ENCODE measurements around the gene OAS3. TPM values are rescaled to one million over a fixed set of nuclear protein-coding genes. Genes with fewer than 3 reads are reported as not detected.

The OAS3 gene
- total RNA-seq, 1 experiment from 2014 or later = 159 TPM

DNA sequence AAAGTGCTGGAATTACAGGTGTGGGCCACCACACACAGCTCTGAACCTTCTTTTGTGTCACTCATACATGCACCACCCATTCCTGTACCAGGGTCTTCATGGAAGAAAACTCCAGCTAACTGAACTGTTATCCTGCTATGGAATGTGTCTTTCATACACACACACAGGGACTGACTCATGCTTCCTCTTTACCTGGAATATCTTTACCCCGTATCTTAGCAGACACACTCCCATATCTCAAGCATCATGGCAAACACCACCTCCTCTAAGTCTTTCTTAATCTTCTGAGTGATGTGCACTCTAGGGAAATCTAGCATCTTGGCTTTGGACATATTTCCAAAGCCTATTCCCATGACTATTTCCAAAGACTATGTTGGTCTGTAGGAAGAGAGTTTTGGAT lies 83.2 kb downstream of the OAS3 start:
- no peaks in the 10 kb centered on the region for H3K36me3 Mint-ChIP-seq (ENCODE audit: insufficient read depth, unreplicated experiment)
- DNase-seq = no peak
- H3K27ac Mint-ChIP-seq (ENCODE audit: unreplicated experiment) = no peak overlapping the region
- H3K27me3 Mint-ChIP-seq (ENCODE audit: unreplicated experiment) = peaks cover 79% of the 10 kb centered on the region
- no peak overlapping the region for H3K4me3 Mint-ChIP-seq (ENCODE audit: low read depth, unreplicated experiment)
- BruUV-seq (replicated peaks) = no TSS peak
- TF ChIP-seq, protein P1, sequence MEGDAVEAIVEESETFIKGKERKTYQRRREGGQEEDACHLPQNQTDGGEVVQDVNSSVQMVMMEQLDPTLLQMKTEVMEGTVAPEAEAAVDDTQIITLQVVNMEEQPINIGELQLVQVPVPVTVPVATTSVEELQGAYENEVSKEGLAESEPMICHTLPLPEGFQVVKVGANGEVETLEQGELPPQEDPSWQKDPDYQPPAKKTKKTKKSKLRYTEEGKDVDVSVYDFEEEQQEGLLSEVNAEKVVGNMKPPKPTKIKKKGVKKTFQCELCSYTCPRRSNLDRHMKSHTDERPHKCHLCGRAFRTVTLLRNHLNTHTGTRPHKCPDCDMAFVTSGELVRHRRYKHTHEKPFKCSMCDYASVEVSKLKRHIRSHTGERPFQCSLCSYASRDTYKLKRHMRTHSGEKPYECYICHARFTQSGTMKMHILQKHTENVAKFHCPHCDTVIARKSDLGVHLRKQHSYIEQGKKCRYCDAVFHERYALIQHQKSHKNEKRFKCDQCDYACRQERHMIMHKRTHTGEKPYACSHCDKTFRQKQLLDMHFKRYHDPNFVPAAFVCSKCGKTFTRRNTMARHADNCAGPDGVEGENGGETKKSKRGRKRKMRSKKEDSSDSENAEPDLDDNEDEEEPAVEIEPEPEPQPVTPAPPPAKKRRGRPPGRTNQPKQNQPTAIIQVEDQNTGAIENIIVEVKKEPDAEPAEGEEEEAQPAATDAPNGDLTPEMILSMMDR (IDR thresholded peaks at IDR 0.05; ENCODE audit: unreplicated experiment) = no peak
- no peaks in the 10 kb centered on the region for H3K4me1 Mint-ChIP-seq (ENCODE audit: low read depth, unreplicated experiment)
- no peaks in the 10 kb centered on the region for H3K9me3 Mint-ChIP-seq (ENCODE audit: low read depth, unreplicated experiment)
- intact Hi-C loops (cut with micrococcal nuclease; ENCODE audit: unreplicated experiment) = no loop called here
- CTCF ChIA-PET = interaction anchor here (0.5 kb wide), 1 partner anchor 28 kb away, joined by 7 read pairs; no protein-coding TSS in a partner anchor

Other genes with a start within 250 kb of the OAS3 start
- not detected in 2 replicates for gene RPH3A, start 146.7 kb upstream of the OAS3 start, total RNA-seq (2022)
- 170 and 429 TPM in 2 replicates for gene OAS1, start 31.5 kb upstream of the OAS3 start, total RNA-seq (2022)
- gene OAS2, start 40.0 kb downstream of the OAS3 start, total RNA-seq (2022) = 58.1 and 211 TPM in 2 replicates
- 0.17 TPM in 1 of 2 replicates, not detected in the other for gene DTX1, start 118.3 kb downstream of the OAS3 start, total RNA-seq (2022)
- gene RASAL1, start 197.3 kb downstream of the OAS3 start, total RNA-seq (2022) = 59.7 and 85.9 TPM in 2 replicates
- gene CFAP73, start 211.2 kb downstream of the OAS3 start, total RNA-seq (2022) = 2.3 and 3.2 TPM in 2 replicates
- 104 and 112 TPM in 2 replicates for gene DDX54, start 247.0 kb downstream of the OAS3 start, total RNA-seq (2022)
- gene RITA1, start 247.2 kb downstream of the OAS3 start, total RNA-seq (2022) = 27.4 and 28.4 TPM in 2 replicates